HEK293 (cell line): ENCODE measurements around the gene FAN1.

ENCODE experiments used
- CTCF ChIP-seq: fragments of 450-650 bp; formaldehyde crosslinking; IDR thresholded peaks from 2 replicates; pipeline ENCODE4 v1.5.1; 2016; ENCODE audit warnings: missing biosample characterization, missing genetic modification characterization
- KLF10 ChIP-seq: fragments of 450-650 bp; IDR thresholded peaks from 2 replicates; pipeline ENCODE4 v1.5.1; 2018; ENCODE audit warnings: missing biosample characterization, mild to moderate bottlenecking, missing genetic modification characterization
- PRDM1 ChIP-seq: fragments of 450-650 bp; formaldehyde crosslinking; IDR thresholded peaks from 2 replicates; pipeline ENCODE4; 2016; ENCODE audit warnings: missing biosample characterization, missing genetic modification characterization
- YY1 ChIP-seq: fragments of 450-650 bp; formaldehyde crosslinking; IDR thresholded peaks from 2 replicates; pipeline ENCODE4 v1.5.1; 2018; ENCODE audit warnings: missing biosample characterization, missing genetic modification characterization
- ZBTB21 ChIP-seq: fragments of 450-650 bp; formaldehyde crosslinking; IDR thresholded peaks from 2 replicates; pipeline ENCODE4 v1.5.1; 2017; ENCODE audit warnings: missing biosample characterization, missing genetic modification characterization
- ZBTB7A ChIP-seq: fragments of 450-650 bp; formaldehyde crosslinking; IDR thresholded peaks from 2 replicates; pipeline ENCODE4 v1.5.1; 2016; ENCODE audit warnings: low read depth, missing biosample characterization, missing genetic modification characterization
- ZNF311 ChIP-seq: fragments of 450-650 bp; formaldehyde crosslinking; IDR thresholded peaks from 2 replicates; pipeline ENCODE4 v1.5.1; 2017; ENCODE audit warnings: missing biosample characterization, missing genetic modification characterization, borderline replicate concordance

- TF ChIP-seq KLF10 (no peak), PRDM1 (tag by site-specific recombination) (no peak), CTCF (tag by site-specific recombination) (no peak), ZBTB21 (tag by site-specific recombination) (no peak), ZNF311 (no peak), ZBTB7A (tag by site-specific recombination) (no peak), YY1 (tag by site-specific recombination) (no peak)
These were observed 26.6 kb upstream of the FAN1 start for GRCh38 chr15:30877070-30877469.
